ENCODE measurements around the gene ABHD17A. TPM values are rescaled to one million over a fixed set of nuclear protein-coding genes. Genes with fewer than 3 reads are reported as not detected.

Gene ABHD17A
- total RNA-seq, 1 donor from 2014 or later, result 73.9 TPM

DNA sequence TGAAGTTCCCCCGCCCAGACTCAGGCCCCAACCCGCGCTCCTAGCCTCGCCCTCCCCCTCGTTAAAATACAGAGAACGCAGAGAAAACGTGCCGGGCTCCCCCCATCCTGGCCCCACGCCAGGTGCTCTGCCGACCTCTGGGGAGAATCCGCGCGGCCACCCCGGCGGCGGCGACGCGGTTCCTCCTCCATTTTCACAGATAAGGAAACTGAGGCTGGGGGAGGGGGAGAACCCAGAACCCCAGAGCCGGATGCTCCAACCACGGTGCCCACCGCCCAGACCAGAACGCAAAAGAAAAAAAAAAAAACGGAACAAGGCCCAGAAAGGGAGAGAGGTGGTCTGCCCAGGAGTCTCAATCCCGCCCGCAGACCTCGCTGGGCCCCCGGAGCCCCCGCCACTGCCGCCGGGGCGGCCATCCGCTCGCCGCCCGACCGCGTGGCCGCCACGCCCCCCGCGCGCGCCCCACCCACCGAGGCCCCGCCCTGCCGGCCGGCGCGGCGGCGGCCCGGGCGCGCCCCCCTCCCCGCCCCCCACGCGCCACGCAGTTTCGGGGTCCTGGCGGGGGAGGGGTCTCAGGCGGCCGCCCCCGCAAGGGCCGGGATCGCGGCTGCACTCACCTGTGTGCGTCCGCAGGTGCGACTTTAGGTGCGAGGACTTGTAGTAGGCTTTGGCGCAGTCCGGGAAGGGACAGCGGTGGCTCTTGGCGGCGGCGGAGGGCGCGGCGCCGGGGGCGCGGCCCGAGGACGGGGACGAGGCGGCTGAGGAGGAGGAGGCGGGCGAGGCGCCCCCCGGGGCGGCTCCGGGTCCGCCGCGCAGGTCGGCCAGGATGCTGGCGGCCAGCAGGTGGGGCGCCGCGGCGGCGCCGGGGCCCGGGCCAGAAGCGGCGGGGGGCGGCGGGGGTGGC, 22.6 kb downstream of the ABHD17A start:
- H3K4me3 Mint-ChIP-seq, result peak overlapping the region; percentile 80
- H3K27ac Mint-ChIP-seq (ENCODE audit: unreplicated experiment), result no peak overlapping the region
- H3K4me1 Mint-ChIP-seq, result peaks cover 18% of the 10 kb centered on the region
- TF ChIP-seq CTCF (conservative IDR thresholded peaks at IDR 0.05), result no peak
- H3K27me3 Mint-ChIP-seq (ENCODE audit: low read depth), result peaks cover 25% of the 10 kb centered on the region
- no peaks in the 10 kb centered on the region for H3K9me3 Mint-ChIP-seq
- H3K36me3 Mint-ChIP-seq (ENCODE audit: low read depth), result no peaks in the 10 kb centered on the region
- DNase-seq (ENCODE audit: low read depth, low spot score), result no peak

GRCh38 chr19:1862068-1862423, 23.2 kb downstream of the ABHD17A start:
- no peak overlapping the region for H3K27ac Mint-ChIP-seq (ENCODE audit: unreplicated experiment)
- no peak for DNase-seq (ENCODE audit: low read depth, low spot score)
- TF ChIP-seq CTCF (conservative IDR thresholded peaks at IDR 0.05), result no peak
- H3K27me3 Mint-ChIP-seq (ENCODE audit: low read depth), result peaks cover 25% of the 10 kb centered on the region
- peaks cover 18% of the 10 kb centered on the region for H3K4me1 Mint-ChIP-seq
- no peaks in the 10 kb centered on the region for H3K9me3 Mint-ChIP-seq
- no peaks in the 10 kb centered on the region for H3K36me3 Mint-ChIP-seq (ENCODE audit: low read depth)
- H3K4me3 Mint-ChIP-seq, result peak overlapping the region; percentile 80

GRCh38 chr19:1861599-1862031, 23.7 kb downstream of the ABHD17A start:
- Mint-ChIP-seq H3K4me1 (peaks cover 18% of the 10 kb centered on the region), H3K27me3 (ENCODE audit: low read depth) (peaks cover 25% of the 10 kb centered on the region), H3K9me3 (no peaks in the 10 kb centered on the region), H3K27ac (ENCODE audit: unreplicated experiment) (no peak overlapping the region), H3K4me3 (peak overlapping the region; percentile 80), H3K36me3 (ENCODE audit: low read depth) (no peaks in the 10 kb centered on the region)
- no peak for TF ChIP-seq CTCF (conservative IDR thresholded peaks at IDR 0.05)
- no peak for DNase-seq (ENCODE audit: low read depth, low spot score)

GRCh38 chr19:1860821-1861598, 24.3 kb downstream of the ABHD17A start:
- Mint-ChIP-seq H3K36me3 (ENCODE audit: low read depth) (no peaks in the 10 kb centered on the region), H3K4me1 (peaks cover 18% of the 10 kb centered on the region), H3K27ac (ENCODE audit: unreplicated experiment) (no peak overlapping the region), H3K9me3 (no peaks in the 10 kb centered on the region), H3K27me3 (ENCODE audit: low read depth) (peaks cover 25% of the 10 kb centered on the region), H3K4me3 (peak overlapping the region; percentile 80)
- no peak for DNase-seq (ENCODE audit: low read depth, low spot score)
- no peak for TF ChIP-seq CTCF (conservative IDR thresholded peaks at IDR 0.05)

- H3K27ac Mint-ChIP-seq (ENCODE audit: unreplicated experiment), result no peak overlapping the region
- peaks cover 18% of the 10 kb centered on the region for H3K4me1 Mint-ChIP-seq
- TF ChIP-seq CTCF (conservative IDR thresholded peaks at IDR 0.05), result no peak
- H3K27me3 Mint-ChIP-seq (ENCODE audit: low read depth), result peaks cover 25% of the 10 kb centered on the region
- DNase-seq (ENCODE audit: low read depth, low spot score), result no peak
- H3K36me3 Mint-ChIP-seq (ENCODE audit: low read depth), result no peaks in the 10 kb centered on the region
- peak overlapping the region; percentile 54 for H3K4me3 Mint-ChIP-seq
- H3K9me3 Mint-ChIP-seq, result no peaks in the 10 kb centered on the region
Observed at GRCh38 chr19:1860042-1860775, 25.1 kb downstream of the ABHD17A start.
